Ishikawa (cell line): Measurements from ENCODE around the gene NEGR1.

Experiments
- CEBPB ChIP-seq: IDR thresholded peaks from 2 replicates; pipeline ENCODE4 v1.6.1; 2012
- CREB1 ChIP-seq: IDR thresholded peaks from 2 replicates; pipeline ENCODE4 v1.6.1; 2012; ENCODE audit warnings: low read depth
- EGR1 ChIP-seq: IDR thresholded peaks from 2 replicates; pipeline ENCODE4 v1.6.1; 2012
- EP300 ChIP-seq: IDR thresholded peaks from 2 replicates; pipeline ENCODE4 v1.6.1; 2012; ENCODE audit warnings: borderline replicate concordance
- FOXM1 ChIP-seq: IDR thresholded peaks from 2 replicates; pipeline ENCODE4 v1.6.1; 2012; ENCODE audit warnings: low read depth, borderline replicate concordance
- NFIC ChIP-seq: IDR thresholded peaks from 2 replicates; pipeline ENCODE4 v1.6.1; 2012
- RAD21 ChIP-seq: IDR thresholded peaks from 2 replicates; pipeline ENCODE4 v1.6.1; 2012; ENCODE audit warnings: low read depth
- TAF1 ChIP-seq: IDR thresholded peaks from 2 replicates; pipeline ENCODE4 v1.6.1; 2012; ENCODE audit warnings: low read depth, mild to moderate bottlenecking
- TCF12 ChIP-seq: IDR thresholded peaks from 2 replicates; pipeline ENCODE4 v1.6.1; 2012; ENCODE audit warnings: low read depth
- TEAD4 ChIP-seq: IDR thresholded peaks from 2 replicates; pipeline ENCODE4 v1.6.1; 2012
- YY1 ChIP-seq: IDR thresholded peaks from 2 replicates; pipeline ENCODE4 v1.6.1; 2012; ENCODE audit warnings: low read depth
- ZBTB7A ChIP-seq: IDR thresholded peaks from 2 replicates; pipeline ENCODE4 v1.6.1; 2012; ENCODE audit warnings: low read depth
- TF ChIP-seq, protein P1 (sequence below): IDR thresholded peaks from 2 replicates; pipeline ENCODE4 v1.6.1; 2012
- TF ChIP-seq, protein P2 (sequence below): IDR thresholded peaks from 2 replicates; pipeline ENCODE4 v1.6.1; 2012
- TF ChIP-seq, protein P3 (sequence below): IDR thresholded peaks from 2 replicates; pipeline ENCODE4 v1.6.1; 2012; ENCODE audit warnings: low read depth, mild to moderate bottlenecking

The NEGR1 gene

DNA sequence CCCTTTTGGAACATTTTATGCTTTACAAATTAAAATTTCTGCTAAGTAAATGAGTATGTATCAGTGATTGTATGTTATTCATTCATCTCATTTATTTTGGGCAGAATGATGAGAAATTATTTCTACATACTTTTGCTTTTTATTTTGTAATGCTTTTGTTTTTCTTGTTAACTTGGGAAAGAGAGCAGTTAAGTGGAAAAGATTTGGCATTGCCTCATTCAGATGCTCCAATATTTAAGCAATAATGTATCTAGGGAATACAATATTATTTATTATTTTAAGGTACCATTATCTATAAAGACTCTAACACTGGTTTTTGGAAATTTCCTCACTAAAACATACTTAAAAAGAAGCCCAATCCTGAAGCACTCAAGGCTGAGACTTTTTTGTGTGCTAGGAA lies 431.8 kb downstream of the NEGR1 start:
- TF ChIP-seq RAD21: no peak
- TF ChIP-seq, protein P1, sequence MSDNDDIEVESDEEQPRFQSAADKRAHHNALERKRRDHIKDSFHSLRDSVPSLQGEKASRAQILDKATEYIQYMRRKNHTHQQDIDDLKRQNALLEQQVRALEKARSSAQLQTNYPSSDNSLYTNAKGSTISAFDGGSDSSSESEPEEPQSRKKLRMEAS: no peak
- TF ChIP-seq TAF1: no peak
- TF ChIP-seq, protein P2, sequence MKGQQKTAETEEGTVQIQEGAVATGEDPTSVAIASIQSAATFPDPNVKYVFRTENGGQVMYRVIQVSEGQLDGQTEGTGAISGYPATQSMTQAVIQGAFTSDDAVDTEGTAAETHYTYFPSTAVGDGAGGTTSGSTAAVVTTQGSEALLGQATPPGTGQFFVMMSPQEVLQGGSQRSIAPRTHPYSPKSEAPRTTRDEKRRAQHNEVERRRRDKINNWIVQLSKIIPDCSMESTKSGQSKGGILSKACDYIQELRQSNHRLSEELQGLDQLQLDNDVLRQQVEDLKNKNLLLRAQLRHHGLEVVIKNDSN: no peak
- TF ChIP-seq EGR1: no peak
- TF ChIP-seq ZBTB7A: no peak
- TF ChIP-seq YY1: no peak
- TF ChIP-seq, protein P3, sequence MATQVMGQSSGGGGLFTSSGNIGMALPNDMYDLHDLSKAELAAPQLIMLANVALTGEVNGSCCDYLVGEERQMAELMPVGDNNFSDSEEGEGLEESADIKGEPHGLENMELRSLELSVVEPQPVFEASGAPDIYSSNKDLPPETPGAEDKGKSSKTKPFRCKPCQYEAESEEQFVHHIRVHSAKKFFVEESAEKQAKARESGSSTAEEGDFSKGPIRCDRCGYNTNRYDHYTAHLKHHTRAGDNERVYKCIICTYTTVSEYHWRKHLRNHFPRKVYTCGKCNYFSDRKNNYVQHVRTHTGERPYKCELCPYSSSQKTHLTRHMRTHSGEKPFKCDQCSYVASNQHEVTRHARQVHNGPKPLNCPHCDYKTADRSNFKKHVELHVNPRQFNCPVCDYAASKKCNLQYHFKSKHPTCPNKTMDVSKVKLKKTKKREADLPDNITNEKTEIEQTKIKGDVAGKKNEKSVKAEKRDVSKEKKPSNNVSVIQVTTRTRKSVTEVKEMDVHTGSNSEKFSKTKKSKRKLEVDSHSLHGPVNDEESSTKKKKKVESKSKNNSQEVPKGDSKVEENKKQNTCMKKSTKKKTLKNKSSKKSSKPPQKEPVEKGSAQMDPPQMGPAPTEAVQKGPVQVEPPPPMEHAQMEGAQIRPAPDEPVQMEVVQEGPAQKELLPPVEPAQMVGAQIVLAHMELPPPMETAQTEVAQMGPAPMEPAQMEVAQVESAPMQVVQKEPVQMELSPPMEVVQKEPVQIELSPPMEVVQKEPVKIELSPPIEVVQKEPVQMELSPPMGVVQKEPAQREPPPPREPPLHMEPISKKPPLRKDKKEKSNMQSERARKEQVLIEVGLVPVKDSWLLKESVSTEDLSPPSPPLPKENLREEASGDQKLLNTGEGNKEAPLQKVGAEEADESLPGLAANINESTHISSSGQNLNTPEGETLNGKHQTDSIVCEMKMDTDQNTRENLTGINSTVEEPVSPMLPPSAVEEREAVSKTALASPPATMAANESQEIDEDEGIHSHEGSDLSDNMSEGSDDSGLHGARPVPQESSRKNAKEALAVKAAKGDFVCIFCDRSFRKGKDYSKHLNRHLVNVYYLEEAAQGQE: no peak
- TF ChIP-seq NFIC: no peak
- no peak for TF ChIP-seq TCF12
- no peak for TF ChIP-seq TEAD4
- TF ChIP-seq EP300: no peak
- no peak for TF ChIP-seq CEBPB
- TF ChIP-seq FOXM1: no peak
- TF ChIP-seq CREB1: no peak

DNA sequence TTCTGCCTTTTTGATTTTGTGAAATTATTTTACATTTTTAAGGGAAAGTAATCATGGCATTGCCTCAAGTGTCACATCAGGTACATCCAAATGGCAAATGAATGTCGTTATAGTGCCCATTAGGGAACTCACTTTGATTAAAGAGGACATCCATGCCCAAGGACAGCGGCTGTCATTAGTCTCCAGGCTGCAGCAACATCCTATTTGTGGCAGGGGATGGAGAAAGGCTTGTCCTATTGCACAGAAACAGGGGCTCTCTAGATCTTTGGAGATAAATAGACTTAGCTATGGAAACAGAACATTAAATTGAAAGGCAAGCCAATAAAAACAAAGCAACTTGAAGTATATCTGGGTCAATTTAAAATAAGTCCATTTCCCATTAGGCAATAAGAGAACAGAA lies 439.3 kb downstream of the NEGR1 start:
- TF ChIP-seq TCF12 (no peak), CEBPB (no peak), EP300 (no peak), CREB1 (no peak), EGR1 (no peak), FOXM1 (no peak), NFIC (no peak), RAD21 (no peak)
- TF ChIP-seq, protein P1: no peak
- TF ChIP-seq, protein P2: no peak

DNA sequence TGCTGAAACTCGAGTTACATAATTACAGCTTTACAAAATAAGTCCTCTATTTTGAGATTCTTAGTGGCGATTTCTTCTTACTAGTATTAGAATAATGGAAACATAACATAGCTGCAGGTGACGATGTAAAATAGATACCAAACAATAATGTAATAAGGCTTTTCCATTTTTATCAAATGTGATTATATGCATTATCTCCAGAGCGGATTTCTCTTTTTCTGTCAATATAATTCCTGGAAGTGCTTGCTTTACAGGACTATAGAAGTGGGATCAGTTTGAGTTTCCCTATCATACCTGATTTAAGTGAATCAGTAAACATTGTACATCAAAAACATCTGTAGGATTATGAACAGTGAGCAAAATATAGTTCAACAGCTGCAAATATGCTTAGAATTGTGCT lies 442.5 kb downstream of the NEGR1 start:
- TF ChIP-seq TCF12 (no peak), FOXM1 (no peak), RAD21 (no peak), ZBTB7A (no peak), CREB1 (no peak), EGR1 (no peak), TEAD4 (no peak)
- TF ChIP-seq, protein P1: no peak
- TF ChIP-seq, protein P3: no peak

DNA sequence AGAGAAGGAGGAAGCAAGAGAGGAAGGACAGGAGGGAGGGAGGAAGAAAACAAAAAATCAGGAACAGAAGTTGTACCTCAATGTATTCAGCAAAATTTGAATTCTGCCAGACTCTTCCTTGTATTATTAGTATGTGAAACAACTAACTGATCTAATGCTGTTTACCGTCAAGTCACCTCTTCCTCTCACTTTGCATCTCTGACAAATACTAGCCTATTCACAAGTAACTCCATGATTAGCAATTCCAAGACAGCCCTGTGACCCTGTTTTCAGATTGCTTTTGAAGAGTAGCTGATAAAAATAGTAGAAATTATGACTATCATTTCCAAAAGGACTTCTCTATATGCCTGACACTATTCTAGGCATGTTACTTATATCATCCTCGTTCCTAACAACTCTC lies 445.4 kb downstream of the NEGR1 start:
- TF ChIP-seq ZBTB7A: no peak
- no peak for TF ChIP-seq TAF1
- TF ChIP-seq EGR1: no peak
- TF ChIP-seq NFIC: no peak

DNA sequence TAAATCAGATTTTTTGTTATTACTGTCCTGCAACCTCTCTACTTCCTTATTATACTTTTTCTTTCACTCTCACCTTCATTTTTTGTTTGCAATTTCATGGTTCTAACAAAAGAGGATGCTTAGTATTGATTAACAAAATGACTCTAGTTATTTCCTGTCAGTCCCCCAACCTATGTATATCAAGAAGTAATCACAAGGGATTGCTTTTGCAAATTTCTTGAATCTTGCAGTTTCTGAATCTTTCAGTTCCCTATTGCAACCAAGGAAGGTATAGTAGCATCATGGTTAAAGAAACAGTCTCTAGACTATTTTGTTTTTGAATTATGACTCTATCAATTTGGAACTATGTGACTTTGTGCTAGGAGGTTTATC lies 446.9 kb downstream of the NEGR1 start:
- TF ChIP-seq TEAD4 (no peak), RAD21 (no peak), EGR1 (no peak), YY1 (no peak), CEBPB (no peak), CREB1 (no peak), NFIC (no peak), TAF1 (no peak), TCF12 (no peak), FOXM1 (no peak)
- TF ChIP-seq, protein P3: no peak
- TF ChIP-seq, protein P2: no peak
- TF ChIP-seq, protein P1: no peak
